ENCODE results near the gene TRAPPC14. TPM values are rescaled to one million over a fixed set of nuclear protein-coding genes. Genes with fewer than 3 reads are reported as not detected.

Gene TRAPPC14
- total and polyA plus RNA-seq, 2 of the 13 experiments (the other 11 are each of a cell fraction or from before 2014, with no cell fraction given), result 4.7 to 9.6 TPM

- TF ChIP-seq FOSL2 (CRISPR knock-in tag; IDR thresholded peaks at IDR 0.05), result no peak
- peak; percentile 78; the same call in 1 of the 2 replicates for TF ChIP-seq MAZ (IDR thresholded peaks at IDR 0.05; ENCODE audit: borderline replicate concordance, low read depth, low read length)
- peak; percentile 50; the same call in 1 of the 2 replicates for TF ChIP-seq MAZ (CRISPR knock-in tag; IDR thresholded peaks at IDR 0.05; ENCODE audit: low read depth)
- no peak; a peak in 1 of 4 replicates for TF ChIP-seq EP300 (IDR thresholded peaks at IDR 0.05; ENCODE audit: low read depth in 2 of 2, low read length in 2 of 2)
- no peak for TF ChIP-seq EP300 (CRISPR knock-in tag; IDR thresholded peaks at IDR 0.05; ENCODE audit: borderline replicate concordance)
- no peak for TF ChIP-seq TOE1 (CRISPR knock-in tag; IDR thresholded peaks at IDR 0.05)
- TF ChIP-seq ZNF496 (CRISPR knock-in tag; IDR thresholded peaks at IDR 0.05; ENCODE audit: insufficient replicate concordance), result no peak
- no peak for TF ChIP-seq BRD4 (CRISPR knock-in tag; IDR thresholded peaks at IDR 0.05)
- no peak for TF ChIP-seq ZNF891 (CRISPR knock-in tag; IDR thresholded peaks at IDR 0.05)
- TF ChIP-seq, protein P1, sequence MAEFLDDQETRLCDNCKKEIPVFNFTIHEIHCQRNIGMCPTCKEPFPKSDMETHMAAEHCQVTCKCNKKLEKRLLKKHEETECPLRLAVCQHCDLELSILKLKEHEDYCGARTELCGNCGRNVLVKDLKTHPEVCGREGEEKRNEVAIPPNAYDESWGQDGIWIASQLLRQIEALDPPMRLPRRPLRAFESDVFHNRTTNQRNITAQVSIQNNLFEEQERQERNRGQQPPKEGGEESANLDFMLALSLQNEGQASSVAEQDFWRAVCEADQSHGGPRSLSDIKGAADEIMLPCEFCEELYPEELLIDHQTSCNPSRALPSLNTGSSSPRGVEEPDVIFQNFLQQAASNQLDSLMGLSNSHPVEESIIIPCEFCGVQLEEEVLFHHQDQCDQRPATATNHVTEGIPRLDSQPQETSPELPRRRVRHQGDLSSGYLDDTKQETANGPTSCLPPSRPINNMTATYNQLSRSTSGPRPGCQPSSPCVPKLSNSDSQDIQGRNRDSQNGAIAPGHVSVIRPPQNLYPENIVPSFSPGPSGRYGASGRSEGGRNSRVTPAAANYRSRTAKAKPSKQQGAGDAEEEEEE (CRISPR knock-in tag; IDR thresholded peaks at IDR 0.05; ENCODE audit: borderline replicate concordance), result no peak; the same call in 1 of the 2 replicates
- TF ChIP-seq ZNF883 (CRISPR knock-in tag; IDR thresholded peaks at IDR 0.05; ENCODE audit: not compliant biosample characterization), result no peak
- no peak for TF ChIP-seq DBP (CRISPR knock-in tag; IDR thresholded peaks at IDR 0.05; ENCODE audit: not compliant biosample characterization)
- no peak for TF ChIP-seq MBNL3 (CRISPR knock-in tag; conservative IDR thresholded peaks at IDR 0.05)
- TF ChIP-seq ASH2L (IDR thresholded peaks at IDR 0.05; ENCODE audit: insufficient read length, low read depth, low read length), result peak; percentile 58
- TF ChIP-seq NR2F1 (CRISPR knock-in tag; IDR thresholded peaks at IDR 0.05), result no peak
- TF ChIP-seq SUZ12 (IDR thresholded peaks at IDR 0.05; ENCODE audit: low read depth, low read length), result no peak
- no peak for TF ChIP-seq ZNF260 (CRISPR knock-in tag; IDR thresholded peaks at IDR 0.05; ENCODE audit: borderline replicate concordance, low read depth)
- no peak for TF ChIP-seq ADNP (CRISPR knock-in tag; IDR thresholded peaks at IDR 0.05)
- TF ChIP-seq ZMYM3 (CRISPR knock-in tag; IDR thresholded peaks at IDR 0.05), result no peak
- TF ChIP-seq, protein P2, sequence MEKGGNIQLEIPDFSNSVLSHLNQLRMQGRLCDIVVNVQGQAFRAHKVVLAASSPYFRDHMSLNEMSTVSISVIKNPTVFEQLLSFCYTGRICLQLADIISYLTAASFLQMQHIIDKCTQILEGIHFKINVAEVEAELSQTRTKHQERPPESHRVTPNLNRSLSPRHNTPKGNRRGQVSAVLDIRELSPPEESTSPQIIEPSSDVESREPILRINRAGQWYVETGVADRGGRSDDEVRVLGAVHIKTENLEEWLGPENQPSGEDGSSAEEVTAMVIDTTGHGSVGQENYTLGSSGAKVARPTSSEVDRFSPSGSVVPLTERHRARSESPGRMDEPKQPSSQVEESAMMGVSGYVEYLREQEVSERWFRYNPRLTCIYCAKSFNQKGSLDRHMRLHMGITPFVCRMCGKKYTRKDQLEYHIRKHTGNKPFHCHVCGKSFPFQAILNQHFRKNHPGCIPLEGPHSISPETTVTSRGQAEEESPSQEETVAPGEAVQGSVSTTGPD (CRISPR knock-in tag; IDR thresholded peaks at IDR 0.05), result no peak
- no peak; the same call in 1 of the 2 replicates for TF ChIP-seq FOXK1 (CRISPR knock-in tag; IDR thresholded peaks at IDR 0.05; ENCODE audit: borderline replicate concordance, low read depth)
- no peak for TF ChIP-seq ZNF281 (CRISPR knock-in tag; IDR thresholded peaks at IDR 0.05; ENCODE audit: borderline replicate concordance)
- no peak for TF ChIP-seq ZBTB38 (CRISPR knock-in tag; IDR thresholded peaks at IDR 0.05)
Observed at GRCh38 chr7:100148559-100149328, 9.8 kb downstream of the TRAPPC14 start, which contains the start of gene LAMTOR4 (continued).

All from HepG2 (cell line).